ENCODE data around the gene BAIAP2.
"Not testable (repeated sequence)": the region's sequence is repeated elsewhere in the genome, so short reads cannot be mapped to it uniquely, and the experiment has no call there.

Gene BAIAP2

GRCh38 chr17:81075307-81075706 is 40.4 kb downstream of the BAIAP2 start:
- no peaks in the 10 kb centered on the region for H3K9me2 ChIP-seq (replicated peaks; ENCODE audit: low read depth, low read length)
- H3K36me3 ChIP-seq (ENCODE audit: insufficient read depth, low read length) = no peaks in the 10 kb centered on the region
- no peaks in the 10 kb centered on the region for H4K20me1 ChIP-seq (ENCODE audit: insufficient read depth, low read length, poor library complexity, severe bottlenecking)
- no peaks in the 10 kb centered on the region for H3K4me1 ChIP-seq (ENCODE audit: insufficient read depth, low read length, poor library complexity, severe bottlenecking)
- no peak overlapping the region for H3K4me2 ChIP-seq (ENCODE audit: low read depth, low read length, poor library complexity, severe bottlenecking)
- H3F3A ChIP-seq (ENCODE audit: low read depth) = no peaks in the 10 kb centered on the region
- H2AFZ ChIP-seq (ENCODE audit: low read length) = no peak overlapping the region
- no peaks in the 10 kb centered on the region for H3K9me3 ChIP-seq (ENCODE audit: insufficient read depth, low read depth, low read length)
- no peak overlapping the region for H3K4me3 ChIP-seq (ENCODE audit: low read length, poor library complexity, severe bottlenecking)
- no peaks in the 10 kb centered on the region for H3K79me2 ChIP-seq (ENCODE audit: insufficient read depth, low read length)
- TF ChIP-seq EZH2phosphoT487 (IDR thresholded peaks at IDR 0.05; ENCODE audit: borderline replicate concordance) = no peak
- TF ChIP-seq, protein P1, sequence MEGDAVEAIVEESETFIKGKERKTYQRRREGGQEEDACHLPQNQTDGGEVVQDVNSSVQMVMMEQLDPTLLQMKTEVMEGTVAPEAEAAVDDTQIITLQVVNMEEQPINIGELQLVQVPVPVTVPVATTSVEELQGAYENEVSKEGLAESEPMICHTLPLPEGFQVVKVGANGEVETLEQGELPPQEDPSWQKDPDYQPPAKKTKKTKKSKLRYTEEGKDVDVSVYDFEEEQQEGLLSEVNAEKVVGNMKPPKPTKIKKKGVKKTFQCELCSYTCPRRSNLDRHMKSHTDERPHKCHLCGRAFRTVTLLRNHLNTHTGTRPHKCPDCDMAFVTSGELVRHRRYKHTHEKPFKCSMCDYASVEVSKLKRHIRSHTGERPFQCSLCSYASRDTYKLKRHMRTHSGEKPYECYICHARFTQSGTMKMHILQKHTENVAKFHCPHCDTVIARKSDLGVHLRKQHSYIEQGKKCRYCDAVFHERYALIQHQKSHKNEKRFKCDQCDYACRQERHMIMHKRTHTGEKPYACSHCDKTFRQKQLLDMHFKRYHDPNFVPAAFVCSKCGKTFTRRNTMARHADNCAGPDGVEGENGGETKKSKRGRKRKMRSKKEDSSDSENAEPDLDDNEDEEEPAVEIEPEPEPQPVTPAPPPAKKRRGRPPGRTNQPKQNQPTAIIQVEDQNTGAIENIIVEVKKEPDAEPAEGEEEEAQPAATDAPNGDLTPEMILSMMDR (conservative IDR thresholded peaks at IDR 0.05; ENCODE audit: low read length) = no peak
- H3K9ac ChIP-seq (ENCODE audit: low read depth, low read length, poor library complexity, severe bottlenecking) = no peak overlapping the region
- H3K27me3 ChIP-seq (ENCODE audit: insufficient read depth, low read length, poor library complexity, severe bottlenecking) = no peaks in the 10 kb centered on the region

DNA sequence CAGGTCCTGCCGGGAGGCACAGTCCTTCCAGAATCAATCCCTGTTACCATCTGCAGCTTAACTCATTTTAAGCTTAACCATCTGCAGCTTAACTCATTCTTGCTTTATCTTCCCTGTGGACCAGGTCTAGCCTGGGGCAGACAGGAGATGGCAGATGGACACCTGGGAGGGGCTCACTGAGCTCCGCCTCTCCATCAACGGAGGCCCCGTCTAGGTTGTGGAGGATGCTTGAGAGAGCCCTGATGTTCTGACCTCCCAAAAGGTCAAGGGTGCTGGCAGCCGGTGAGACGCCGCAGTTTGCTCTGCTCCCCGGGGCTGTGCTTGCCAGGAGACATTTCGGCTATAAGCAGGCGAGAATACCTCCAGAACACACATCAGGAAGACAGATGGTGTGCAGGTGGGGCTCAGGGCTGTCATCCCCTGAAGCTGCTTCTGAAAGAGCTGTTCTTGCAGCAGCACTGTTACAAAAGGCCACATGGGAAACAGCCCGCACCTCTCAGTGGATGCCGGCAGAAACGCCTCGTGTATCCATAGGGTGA is 41.3 kb downstream of the BAIAP2 start:
- Histone ChIP-seq H3K79me2 (ENCODE audit: insufficient read depth, low read length) (no peaks in the 10 kb centered on the region), H3K9me3 (ENCODE audit: insufficient read depth, low read depth, low read length) (no peaks in the 10 kb centered on the region), H3K4me1 (ENCODE audit: insufficient read depth, low read length, poor library complexity, severe bottlenecking) (no peaks in the 10 kb centered on the region), H3F3A (ENCODE audit: low read depth) (no peaks in the 10 kb centered on the region), H4K20me1 (ENCODE audit: insufficient read depth, low read length, poor library complexity, severe bottlenecking) (no peaks in the 10 kb centered on the region), H3K9ac (ENCODE audit: low read depth, low read length, poor library complexity, severe bottlenecking) (no peak overlapping the region), H3K4me3 (ENCODE audit: low read length, poor library complexity, severe bottlenecking) (no peak overlapping the region), H2AFZ (ENCODE audit: low read length) (no peak overlapping the region), H3K27me3 (ENCODE audit: insufficient read depth, low read length, poor library complexity, severe bottlenecking) (no peaks in the 10 kb centered on the region), H3K4me2 (ENCODE audit: low read depth, low read length, poor library complexity, severe bottlenecking) (no peak overlapping the region), H3K36me3 (ENCODE audit: insufficient read depth, low read length) (no peaks in the 10 kb centered on the region), H3K9me2 (replicated peaks; ENCODE audit: low read depth, low read length) (no peaks in the 10 kb centered on the region)
- no peak for TF ChIP-seq EZH2phosphoT487 (IDR thresholded peaks at IDR 0.05; ENCODE audit: borderline replicate concordance)
- TF ChIP-seq, protein P1 (conservative IDR thresholded peaks at IDR 0.05; ENCODE audit: low read length) = no peak

DNA sequence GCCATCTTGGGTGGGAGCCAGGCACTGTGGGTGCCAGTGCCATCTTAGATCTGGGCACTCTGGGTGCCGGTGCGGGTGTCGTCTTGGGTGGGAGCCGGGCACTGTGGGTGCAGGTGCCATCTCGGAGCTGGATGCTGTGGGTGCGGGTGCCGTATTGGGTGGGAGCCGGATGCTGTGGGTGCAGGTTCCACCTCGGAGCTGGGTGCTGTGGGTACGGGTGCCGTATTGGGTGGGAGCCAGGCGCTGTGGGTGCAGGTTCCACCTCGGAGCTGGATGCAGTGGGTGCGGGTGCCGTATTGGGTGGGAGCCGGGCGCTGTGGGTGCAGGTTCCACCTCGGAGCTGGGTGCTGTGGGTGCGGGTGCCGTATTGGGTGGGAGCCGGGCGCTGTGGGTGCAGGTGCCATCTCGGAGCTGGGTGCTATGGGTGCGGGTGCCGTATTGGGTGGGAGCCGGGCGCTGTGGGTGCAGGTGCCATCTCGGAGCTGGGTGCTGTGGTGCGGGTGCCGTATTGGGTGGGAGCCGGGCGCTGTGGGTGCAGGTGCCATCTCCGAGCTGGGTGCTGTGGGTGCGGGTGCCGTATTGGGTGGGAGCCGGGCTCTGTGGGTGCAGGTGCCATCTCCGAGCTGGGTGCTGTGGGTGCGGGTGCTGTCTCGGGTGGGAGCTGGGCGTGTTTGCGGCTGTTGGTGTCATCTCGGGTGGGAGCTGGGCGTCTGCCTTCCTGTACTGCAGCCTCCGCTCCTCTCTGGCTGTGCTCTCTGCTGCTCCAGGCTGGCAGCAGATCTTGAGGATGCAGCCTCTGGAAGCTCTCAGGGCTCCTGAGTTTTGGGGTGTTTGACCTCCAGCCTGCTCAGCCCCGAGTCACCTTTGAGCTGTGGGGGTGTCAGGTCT is 43.3 kb downstream of the BAIAP2 start:
- not testable (repeated sequence) for H3K4me1 ChIP-seq (ENCODE audit: insufficient read depth, low read length, poor library complexity, severe bottlenecking); H3K27me3 ChIP-seq (ENCODE audit: insufficient read depth, low read length, poor library complexity, severe bottlenecking); H2AFZ ChIP-seq (ENCODE audit: low read length); H4K20me1 ChIP-seq (ENCODE audit: insufficient read depth, low read length, poor library complexity, severe bottlenecking); H3K9me3 ChIP-seq (ENCODE audit: insufficient read depth, low read depth, low read length); H3K9me2 ChIP-seq (replicated peaks; ENCODE audit: low read depth, low read length); H3F3A ChIP-seq (ENCODE audit: low read depth); H3K4me3 ChIP-seq (ENCODE audit: low read length, poor library complexity, severe bottlenecking); H3K4me2 ChIP-seq (ENCODE audit: low read depth, low read length, poor library complexity, severe bottlenecking); H3K36me3 ChIP-seq (ENCODE audit: insufficient read depth, low read length); H3K9ac ChIP-seq (ENCODE audit: low read depth, low read length, poor library complexity, severe bottlenecking); H3K79me2 ChIP-seq (ENCODE audit: insufficient read depth, low read length)

All from Loucy (cell line).